ENCODE results near the gene ENTREP3.

ENTREP3 gene, protein sequence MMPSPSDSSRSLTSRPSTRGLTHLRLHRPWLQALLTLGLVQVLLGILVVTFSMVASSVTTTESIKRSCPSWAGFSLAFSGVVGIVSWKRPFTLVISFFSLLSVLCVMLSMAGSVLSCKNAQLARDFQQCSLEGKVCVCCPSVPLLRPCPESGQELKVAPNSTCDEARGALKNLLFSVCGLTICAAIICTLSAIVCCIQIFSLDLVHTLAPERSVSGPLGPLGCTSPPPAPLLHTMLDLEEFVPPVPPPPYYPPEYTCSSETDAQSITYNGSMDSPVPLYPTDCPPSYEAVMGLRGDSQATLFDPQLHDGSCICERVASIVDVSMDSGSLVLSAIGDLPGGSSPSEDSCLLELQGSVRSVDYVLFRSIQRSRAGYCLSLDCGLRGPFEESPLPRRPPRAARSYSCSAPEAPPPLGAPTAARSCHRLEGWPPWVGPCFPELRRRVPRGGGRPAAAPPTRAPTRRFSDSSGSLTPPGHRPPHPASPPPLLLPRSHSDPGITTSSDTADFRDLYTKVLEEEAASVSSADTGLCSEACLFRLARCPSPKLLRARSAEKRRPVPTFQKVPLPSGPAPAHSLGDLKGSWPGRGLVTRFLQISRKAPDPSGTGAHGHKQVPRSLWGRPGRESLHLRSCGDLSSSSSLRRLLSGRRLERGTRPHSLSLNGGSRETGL

DNA sequence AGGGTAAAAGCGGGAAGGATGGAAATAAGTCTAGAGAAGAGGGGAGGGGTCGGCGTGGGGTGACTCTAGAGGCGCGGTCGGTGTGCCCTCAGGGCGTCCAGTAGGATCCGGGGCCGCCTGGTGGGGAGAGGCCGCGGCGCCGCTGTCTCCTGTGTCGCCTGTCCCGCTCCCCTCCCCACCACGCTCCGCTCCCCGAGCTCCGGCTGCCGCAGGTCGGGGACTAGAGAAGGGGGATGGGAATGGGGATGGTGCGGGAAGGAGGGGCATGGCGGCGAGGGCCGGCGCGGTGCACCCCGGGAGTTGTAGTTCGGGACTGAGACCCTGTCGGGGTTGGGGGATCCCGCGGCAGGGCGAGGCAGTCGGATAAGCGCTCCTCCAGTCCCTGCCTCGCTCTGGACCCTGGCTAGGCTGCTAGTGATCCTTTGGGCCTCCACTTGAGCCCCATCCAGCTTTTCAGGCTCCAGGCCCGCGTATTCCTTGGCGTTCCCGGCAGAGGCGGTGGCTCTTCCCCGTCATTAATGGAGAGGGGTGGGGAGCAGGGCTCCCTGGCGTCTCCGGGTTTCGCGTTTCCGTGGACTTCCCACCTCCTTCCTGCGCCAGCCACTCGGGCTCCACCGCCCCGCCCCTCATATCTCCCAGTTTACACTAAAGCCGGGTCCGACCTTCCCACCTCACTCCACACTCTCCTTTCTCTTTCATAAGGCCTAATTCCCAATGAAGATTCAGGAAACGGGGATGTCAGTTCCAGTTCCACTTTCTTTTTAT is at the start of gene ENTREP3:
Gene ENTREP3, minus strand, starts transcription at position 241 of the 765 bp plus-strand sequence. CDS start 606 bp downstream, outside the sequence.
- Histone ChIP-seq H3K79me2 (ENCODE audit: control insufficient read depth, low read length) (peaks cover 17% of the 10 kb centered on the region), H3F3A (ENCODE audit: control insufficient read depth, insufficient read depth) (peaks cover 11% of the 10 kb centered on the region; the same call in 1 of the 2 replicates), H3K4me2 (ENCODE audit: low read length) (peak within 1 kb of the TSS; percentile 98), H3K4me1 (ENCODE audit: control insufficient read depth, low read length) (peaks cover 33% of the 10 kb centered on the region), H3K27ac (ENCODE audit: low read depth, low read length) (peak within 1 kb of the TSS; percentile 32; the same call in 1 of the 2 replicates), H3K9me2 (replicated peaks; ENCODE audit: control insufficient read depth, low read length) (no peaks in the 10 kb centered on the region), H4K20me1 (ENCODE audit: control insufficient read depth, insufficient read depth, low read depth, low read length) (no peaks in the 10 kb centered on the region), H3K36me3 (ENCODE audit: control insufficient read depth, low read length) (peaks cover 38% of the 10 kb centered on the region), H3K9me3 (ENCODE audit: control insufficient read depth, insufficient read depth, low read length) (no peaks in the 10 kb centered on the region), H3K27me3 (ENCODE audit: control insufficient read depth, low read length) (no peaks in the 10 kb centered on the region), H3K4me3 (ENCODE audit: low read length) (peak within 1 kb of the TSS; percentile 95)
- no peak for TF ChIP-seq EZH2phosphoT487 (IDR thresholded peaks at IDR 0.05; ENCODE audit: borderline replicate concordance, low read length)
- TF ChIP-seq, protein P1, sequence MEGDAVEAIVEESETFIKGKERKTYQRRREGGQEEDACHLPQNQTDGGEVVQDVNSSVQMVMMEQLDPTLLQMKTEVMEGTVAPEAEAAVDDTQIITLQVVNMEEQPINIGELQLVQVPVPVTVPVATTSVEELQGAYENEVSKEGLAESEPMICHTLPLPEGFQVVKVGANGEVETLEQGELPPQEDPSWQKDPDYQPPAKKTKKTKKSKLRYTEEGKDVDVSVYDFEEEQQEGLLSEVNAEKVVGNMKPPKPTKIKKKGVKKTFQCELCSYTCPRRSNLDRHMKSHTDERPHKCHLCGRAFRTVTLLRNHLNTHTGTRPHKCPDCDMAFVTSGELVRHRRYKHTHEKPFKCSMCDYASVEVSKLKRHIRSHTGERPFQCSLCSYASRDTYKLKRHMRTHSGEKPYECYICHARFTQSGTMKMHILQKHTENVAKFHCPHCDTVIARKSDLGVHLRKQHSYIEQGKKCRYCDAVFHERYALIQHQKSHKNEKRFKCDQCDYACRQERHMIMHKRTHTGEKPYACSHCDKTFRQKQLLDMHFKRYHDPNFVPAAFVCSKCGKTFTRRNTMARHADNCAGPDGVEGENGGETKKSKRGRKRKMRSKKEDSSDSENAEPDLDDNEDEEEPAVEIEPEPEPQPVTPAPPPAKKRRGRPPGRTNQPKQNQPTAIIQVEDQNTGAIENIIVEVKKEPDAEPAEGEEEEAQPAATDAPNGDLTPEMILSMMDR (IDR thresholded peaks at IDR 0.05; ENCODE audit: low read depth, low read length, poor library complexity, severe bottlenecking) = no peak

DNA sequence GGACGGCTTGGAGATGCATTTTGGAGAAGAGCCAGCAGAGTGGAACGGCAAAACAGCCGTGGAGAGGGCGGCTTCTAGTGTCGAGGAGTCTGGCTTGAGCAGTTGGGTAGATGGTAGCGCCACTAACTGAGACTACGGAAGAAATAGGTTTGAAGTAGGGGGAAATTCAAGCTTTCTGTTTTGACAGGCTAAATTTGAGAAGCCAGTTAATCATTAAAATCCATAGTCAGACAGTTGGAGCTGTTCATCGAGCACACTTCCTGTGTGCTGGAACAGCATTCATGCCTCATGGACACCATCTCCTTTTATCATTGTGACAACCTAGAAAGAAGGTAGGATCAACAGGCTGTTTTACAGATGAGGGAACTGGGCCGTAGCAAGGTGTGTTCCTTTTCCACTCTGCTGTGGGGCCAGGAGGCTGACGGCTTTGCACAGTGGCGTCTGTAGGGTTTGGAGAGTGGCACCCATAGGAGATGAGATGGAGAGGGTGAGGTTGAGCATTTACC is 49.3 kb upstream of the ENTREP3 start:
- no peaks in the 10 kb centered on the region for H3K9me2 ChIP-seq (replicated peaks; ENCODE audit: control insufficient read depth, low read length)
- H3K27ac ChIP-seq (ENCODE audit: low read depth, low read length) = no peak overlapping the region
- H3F3A ChIP-seq (ENCODE audit: control insufficient read depth, insufficient read depth) = peaks cover 6% of the 10 kb centered on the region
- TF ChIP-seq, protein P1 (IDR thresholded peaks at IDR 0.05; ENCODE audit: low read depth, low read length, poor library complexity, severe bottlenecking) = no peak
- TF ChIP-seq EZH2phosphoT487 (IDR thresholded peaks at IDR 0.05; ENCODE audit: borderline replicate concordance, low read length) = no peak
- peaks cover 10% of the 10 kb centered on the region for H3K79me2 ChIP-seq (ENCODE audit: control insufficient read depth, low read length)
- no peak overlapping the region for H3K4me2 ChIP-seq (ENCODE audit: low read length)
- H3K27me3 ChIP-seq (ENCODE audit: control insufficient read depth, low read length) = no peaks in the 10 kb centered on the region
- H3K9me3 ChIP-seq (ENCODE audit: control insufficient read depth, insufficient read depth, low read length) = no peaks in the 10 kb centered on the region
- peaks cover 15% of the 10 kb centered on the region for H3K4me1 ChIP-seq (ENCODE audit: control insufficient read depth, low read length)
- no peaks in the 10 kb centered on the region for H4K20me1 ChIP-seq (ENCODE audit: control insufficient read depth, insufficient read depth, low read depth, low read length)
- H3K4me3 ChIP-seq (ENCODE audit: low read length) = no peak overlapping the region
- peaks cover 9% of the 10 kb centered on the region for H3K36me3 ChIP-seq (ENCODE audit: control insufficient read depth, low read length)

DNA sequence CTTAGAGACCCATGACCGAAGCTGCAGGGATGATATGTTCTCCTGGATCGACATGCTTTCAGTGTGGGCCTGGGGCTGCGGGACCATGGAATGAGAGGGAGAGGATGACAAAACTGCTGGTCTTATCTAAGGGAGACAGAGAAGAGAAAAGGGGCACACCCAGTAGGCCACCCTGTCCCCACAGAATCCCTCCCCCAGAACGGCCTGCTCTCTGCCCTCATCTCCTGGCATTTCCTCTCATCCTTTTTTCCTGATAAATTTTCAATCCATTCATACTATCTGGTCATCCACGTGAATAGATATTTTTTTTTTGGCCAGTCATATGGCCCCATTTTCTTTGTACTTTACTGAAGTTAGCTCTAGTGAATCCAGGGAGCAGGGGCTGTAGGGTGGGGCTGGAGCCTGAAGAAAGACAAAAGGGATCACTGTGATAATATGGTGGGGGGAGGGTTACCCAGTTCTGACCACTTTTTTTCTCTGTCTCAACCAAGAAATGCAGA is 46.1 kb upstream of the ENTREP3 start, which contains the start of gene PKLR:
Gene PKLR, minus strand, starts transcription at position 97 of the 500 bp plus-strand sequence. Its CDS starts 43 bp downstream, at position 54.
- TF ChIP-seq, protein P1 (IDR thresholded peaks at IDR 0.05; ENCODE audit: low read depth, low read length, poor library complexity, severe bottlenecking) = no peak
- TF ChIP-seq EZH2phosphoT487 (IDR thresholded peaks at IDR 0.05; ENCODE audit: borderline replicate concordance, low read length) = no peak
- Histone ChIP-seq H3K79me2 (ENCODE audit: control insufficient read depth, low read length) (no peaks in the 10 kb centered on the region), H3K27me3 (ENCODE audit: control insufficient read depth, low read length) (no peaks in the 10 kb centered on the region), H3K27ac (ENCODE audit: low read depth, low read length) (no peak within 1 kb of the TSS), H3K4me3 (ENCODE audit: low read length) (no peak within 1 kb of the TSS), H3K4me1 (ENCODE audit: control insufficient read depth, low read length) (peaks cover 17% of the 10 kb centered on the region), H3K36me3 (ENCODE audit: control insufficient read depth, low read length) (no peaks in the 10 kb centered on the region), H3K4me2 (ENCODE audit: low read length) (no peak within 1 kb of the TSS), H3K9me3 (ENCODE audit: control insufficient read depth, insufficient read depth, low read length) (no peaks in the 10 kb centered on the region), H4K20me1 (ENCODE audit: control insufficient read depth, insufficient read depth, low read depth, low read length) (no peaks in the 10 kb centered on the region), H3K9me2 (replicated peaks; ENCODE audit: control insufficient read depth, low read length) (no peaks in the 10 kb centered on the region), H3F3A (ENCODE audit: control insufficient read depth, insufficient read depth) (no peaks in the 10 kb centered on the region)

Measured in DOHH2 (cell line).